Fibroblast of peridontal ligament (primary cell): Measurements from ENCODE around the gene NR3C2.

Experiments
- DNase-seq: peaks from one replicate; pipeline ENCODE4 v3.0.0-alpha.2; 2010; ENCODE audit errors: extremely low read depth

The NR3C2 gene

DNA sequence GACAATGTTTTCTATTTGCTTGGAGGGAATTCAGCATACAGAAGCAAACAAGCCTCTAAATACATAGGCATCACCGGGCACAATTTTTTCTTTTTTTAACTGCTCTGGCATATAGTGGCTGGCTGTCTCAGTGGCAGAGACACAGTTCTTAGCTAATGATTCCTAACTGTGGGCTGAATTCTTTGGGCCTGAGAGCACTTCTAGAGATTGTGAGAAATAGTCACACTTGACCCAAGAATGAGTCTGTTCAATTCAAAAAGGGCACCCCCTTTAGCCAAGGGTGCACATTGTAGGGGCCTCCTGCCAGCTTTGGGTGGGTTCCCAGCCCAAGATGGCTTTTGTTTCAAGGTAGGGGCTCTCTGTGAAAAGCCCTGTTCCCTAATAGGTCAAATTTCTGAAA lies 364.6 kb downstream of the NR3C2 start:
- DNase-seq = no peak

- DNase-seq = peak; percentile 58
Observed at GRCh38 chr4:148076964-148077363, 365.2 kb downstream of the NR3C2 start.

DNA sequence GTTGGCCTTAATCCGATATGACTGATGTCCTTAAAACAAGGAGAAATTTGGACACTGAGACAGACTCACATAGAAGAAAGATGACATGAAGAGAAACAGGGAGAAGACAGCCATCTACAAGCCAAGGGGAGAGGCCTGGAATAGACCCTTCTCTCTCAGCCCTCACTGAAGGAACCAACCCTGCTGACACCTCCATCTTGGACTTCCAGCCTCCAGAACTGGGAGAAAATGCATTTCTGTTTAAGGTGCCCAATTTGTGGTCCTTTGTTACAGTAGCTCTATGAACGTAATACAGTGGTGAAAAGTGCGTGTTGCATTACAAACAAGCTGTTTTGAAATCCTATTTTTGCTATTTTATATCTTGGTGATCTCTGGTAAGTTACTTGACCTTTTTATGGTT lies 366.8 kb downstream of the NR3C2 start:
- no peak for DNase-seq

- no peak for DNase-seq
Observed at GRCh38 chr4:148074462-148074861, 367.8 kb downstream of the NR3C2 start.

GRCh38 chr4:148073349-148073748 lies 368.9 kb downstream of the NR3C2 start:
- DNase-seq = no peak

DNA sequence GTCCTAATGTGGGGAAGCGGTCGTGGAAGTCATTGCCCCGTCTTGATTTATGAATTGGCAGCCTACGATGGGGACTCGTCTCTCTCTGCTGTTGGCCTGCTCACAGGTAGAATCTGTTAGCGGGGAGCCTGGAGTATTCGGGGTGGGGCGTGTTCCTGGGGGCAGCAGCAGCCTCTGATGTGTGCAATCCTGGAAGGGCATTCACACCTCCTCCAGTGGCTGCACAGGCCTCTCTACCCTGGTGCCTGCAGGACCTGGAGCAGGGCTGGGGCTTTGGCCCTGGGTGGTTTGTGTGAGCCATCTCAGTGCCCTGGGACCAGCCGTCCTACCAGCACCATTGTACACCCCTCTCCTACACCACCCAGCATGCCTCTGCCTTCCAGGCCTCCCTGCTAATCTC lies 369.4 kb downstream of the NR3C2 start:
- DNase-seq = no peak

- DNase-seq = no peak
Observed at GRCh38 chr4:148071009-148071408, 371.2 kb downstream of the NR3C2 start.

DNA sequence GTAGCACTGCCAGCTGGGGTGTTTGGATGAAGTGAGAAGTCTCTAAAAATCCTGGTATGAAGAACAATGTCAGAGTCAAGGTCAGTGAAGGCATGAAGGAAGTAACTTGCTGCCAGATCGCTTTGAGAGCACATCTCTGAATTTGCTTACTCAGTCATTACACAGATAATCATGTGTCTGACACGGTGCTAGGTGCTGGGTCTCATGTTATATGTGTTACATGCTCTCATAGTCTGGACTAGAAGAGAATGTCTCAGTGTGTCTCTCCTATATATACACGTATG lies 372.4 kb downstream of the NR3C2 start:
- no peak for DNase-seq

DNA sequence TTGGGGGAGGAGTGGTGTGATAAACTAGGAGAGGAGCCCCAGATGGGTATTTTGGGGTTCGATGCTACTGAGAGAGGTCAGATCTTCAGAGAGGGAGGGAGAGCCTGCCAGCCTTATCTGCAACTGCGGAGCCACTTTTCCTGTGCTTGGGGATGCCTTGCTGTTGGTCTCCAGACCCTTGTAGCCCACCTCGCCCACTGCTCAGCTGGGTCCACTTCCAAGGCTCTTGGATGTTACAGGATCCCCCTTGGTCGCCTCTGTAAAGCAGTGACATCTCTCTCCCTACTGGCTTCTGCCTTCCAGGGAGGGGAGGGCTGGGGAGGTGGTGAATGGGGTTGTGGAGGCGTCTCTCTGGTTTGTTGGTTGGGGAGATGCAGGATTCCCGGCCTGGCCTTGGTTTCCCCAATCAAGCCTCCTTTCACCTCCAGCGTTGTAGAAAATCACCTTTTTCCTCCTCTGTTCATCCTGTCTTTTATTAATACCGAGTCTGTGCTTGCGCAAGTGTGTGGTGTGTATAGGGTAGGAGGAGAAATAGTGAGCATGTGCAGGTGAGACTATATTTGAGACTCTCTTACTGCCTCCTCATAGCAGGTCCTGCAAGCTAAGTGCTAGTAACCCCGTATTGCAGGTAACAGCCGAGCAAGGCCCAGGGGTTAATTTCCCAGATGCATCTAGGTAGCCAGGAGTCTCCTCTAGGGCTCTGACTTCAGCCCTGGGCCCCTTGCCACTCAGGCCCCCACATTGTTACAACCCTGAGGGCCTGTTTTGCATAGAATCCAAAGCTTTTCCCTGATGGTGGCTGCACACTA lies 372.9 kb downstream of the NR3C2 start:
- no peak for DNase-seq

GRCh38 chr4:148068065-148068911 lies 373.9 kb downstream of the NR3C2 start:
- DNase-seq = no peak

DNA sequence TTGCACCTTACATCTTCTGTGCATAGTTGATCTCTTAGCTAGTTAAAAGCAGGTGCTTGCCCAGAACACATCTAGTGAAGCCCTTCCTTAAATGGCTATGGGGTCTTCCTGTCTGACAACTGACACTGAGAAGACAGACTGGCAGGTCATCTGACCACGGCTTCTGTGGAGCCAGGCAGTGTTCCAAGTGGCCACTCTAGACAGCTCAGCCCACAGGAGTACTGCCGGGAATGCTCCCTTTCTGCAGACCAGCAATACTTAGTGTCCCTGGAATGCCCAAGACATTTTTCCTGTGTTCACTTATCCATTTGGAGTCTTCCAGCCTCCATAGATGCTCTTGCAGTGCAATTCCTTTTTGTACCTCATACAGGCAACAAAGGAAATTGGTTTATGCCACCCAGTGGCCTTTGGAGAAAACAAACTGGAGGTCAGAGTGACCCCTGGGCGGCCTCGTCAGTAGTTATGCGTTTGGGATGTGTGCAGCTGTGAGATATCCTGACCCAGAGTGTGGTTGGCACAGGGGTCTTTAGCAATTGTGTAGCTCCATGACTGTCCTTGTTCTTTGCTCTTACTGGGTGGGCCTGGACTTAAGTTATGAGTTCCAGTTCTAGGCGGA lies 374.8 kb downstream of the NR3C2 start:
- no peak for DNase-seq

- peak; percentile 86 for DNase-seq
Observed at GRCh38 chr4:148065075-148065474, 377.1 kb downstream of the NR3C2 start.

- no peak for DNase-seq
Observed at GRCh38 chr4:148064451-148064850, 377.8 kb downstream of the NR3C2 start.

- no peak for DNase-seq
Observed at GRCh38 chr4:148062301-148062950, 379.8 kb downstream of the NR3C2 start.

DNA sequence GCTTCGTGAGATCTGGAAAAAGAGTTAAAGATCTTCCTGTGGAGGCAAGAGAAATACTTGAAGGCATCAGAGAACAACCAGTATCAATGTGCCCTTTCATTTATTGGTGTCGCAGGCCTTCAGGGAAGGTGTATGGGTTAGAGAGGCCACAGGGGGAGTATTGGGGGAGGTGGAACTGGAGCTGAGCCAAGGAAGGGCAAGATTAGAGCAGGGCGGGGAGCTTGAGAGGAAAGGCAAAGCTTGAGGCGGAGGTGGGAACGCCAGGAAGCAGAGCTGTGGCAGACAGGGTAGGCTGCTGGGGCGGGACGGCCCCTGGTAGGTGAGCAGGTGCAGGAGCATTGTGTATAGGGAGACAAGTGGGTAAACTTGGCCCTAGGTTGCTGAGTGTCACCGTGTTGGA lies 380.4 kb downstream of the NR3C2 start:
- DNase-seq = no peak

DNA sequence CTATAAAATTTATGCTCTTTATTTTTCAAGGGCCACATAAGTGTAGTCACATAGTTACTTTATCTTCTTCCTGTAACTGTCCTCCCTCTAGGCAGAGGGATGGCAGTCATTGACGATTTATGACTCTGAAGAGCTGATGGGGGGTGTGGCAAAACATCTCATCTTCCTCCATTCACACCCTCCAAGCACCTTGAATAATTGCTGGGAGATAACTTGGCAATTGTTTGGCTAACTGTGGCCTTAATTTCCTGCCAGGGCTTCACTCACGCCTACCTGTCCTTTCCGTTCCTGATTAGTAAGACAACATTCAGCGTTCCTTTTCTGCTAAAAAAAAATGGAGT lies 381.1 kb downstream of the NR3C2 start:
- DNase-seq = no peak

DNA sequence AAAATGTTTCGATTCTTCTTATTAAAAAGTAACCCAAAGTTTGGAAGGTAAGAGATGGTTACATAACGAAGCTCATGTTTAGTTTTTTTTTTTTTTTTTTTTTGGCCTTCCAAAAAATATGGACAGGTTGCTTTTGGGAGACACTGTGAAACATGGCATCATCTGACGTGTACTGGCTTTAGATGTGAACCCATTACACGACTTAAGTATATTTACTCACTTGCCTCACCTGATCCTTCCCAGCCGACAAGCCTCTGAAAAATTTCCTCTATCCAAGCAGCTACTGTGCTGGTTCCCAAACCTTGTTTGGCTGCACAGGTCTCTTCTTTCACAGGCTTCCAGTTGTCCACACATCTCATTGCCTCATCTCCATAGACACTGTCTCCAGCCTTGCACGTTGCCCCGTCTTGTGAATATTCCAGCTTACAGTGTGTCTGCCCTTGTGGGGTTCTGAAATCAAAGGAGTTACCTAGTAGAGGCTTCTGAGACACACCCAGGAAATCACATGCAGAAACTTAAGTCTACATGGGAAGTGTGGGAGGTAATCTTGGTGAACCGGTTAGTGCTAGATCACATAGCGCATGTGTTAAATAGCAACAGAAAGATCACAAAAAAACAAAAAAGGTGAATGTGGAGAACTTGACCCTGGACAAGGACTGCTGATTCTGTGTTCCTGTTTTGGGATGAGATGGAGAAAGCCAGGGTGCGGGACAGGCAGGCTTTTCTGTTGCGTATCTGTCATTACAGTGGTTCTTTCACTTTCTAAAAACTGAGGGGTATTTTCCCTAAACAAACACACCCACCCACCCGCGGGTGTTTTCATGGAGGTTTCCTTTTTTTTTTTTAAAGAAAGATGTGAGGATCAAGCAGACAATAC lies 381.7 kb downstream of the NR3C2 start:
- no peak for DNase-seq

DNA sequence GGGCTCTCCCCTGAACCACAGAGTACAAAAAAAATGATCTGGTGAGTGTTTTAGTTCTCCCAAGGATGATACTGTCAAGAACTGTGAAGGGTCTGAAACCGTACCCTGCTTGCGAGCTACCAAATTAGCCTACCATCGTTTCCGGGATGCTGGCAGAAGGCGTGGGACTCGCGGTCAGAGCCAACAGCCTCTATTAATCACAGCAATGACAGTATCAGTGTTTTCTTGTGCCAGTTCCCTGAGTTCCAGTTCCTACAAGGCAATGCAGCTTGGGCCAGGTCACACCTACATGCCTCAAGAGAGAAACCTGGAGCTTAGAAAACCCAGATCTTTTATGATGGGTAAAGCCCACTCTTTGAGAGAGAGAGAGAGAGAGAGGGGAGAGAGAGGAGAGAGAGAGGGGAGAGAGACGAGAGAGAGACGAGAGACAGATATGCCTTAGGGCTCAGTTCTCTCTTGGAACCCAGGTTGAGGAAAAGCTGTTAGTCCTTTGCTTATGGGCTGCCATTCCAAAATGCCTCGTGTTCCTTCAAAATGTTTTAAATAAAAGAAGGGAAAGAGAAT lies 382.5 kb downstream of the NR3C2 start:
- DNase-seq = no peak

GRCh38 chr4:148057984-148058859 lies 384.0 kb downstream of the NR3C2 start:
- DNase-seq = no peak

DNA sequence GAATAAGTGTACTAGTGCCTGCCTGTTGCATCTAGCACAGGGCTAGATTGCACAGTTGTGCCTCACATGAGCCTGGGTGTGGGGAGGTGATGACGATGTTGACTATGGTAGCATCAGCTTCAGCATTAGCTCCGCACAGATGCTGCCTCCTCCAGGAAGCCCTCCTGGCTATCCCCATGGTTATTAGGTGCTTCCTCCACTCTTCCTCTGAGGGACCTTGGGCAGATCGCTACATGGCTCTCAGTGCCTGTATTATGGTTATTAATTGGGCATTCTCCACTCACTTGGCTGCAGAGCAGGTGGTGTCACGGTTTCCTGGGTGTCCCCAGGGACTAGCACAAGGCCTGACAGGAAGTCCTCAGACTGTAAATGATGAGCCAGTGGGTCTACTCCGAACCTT lies 384.7 kb downstream of the NR3C2 start:
- DNase-seq = no peak
